ENCODE data around the gene BRD9. TPM values are rescaled to one million over a fixed set of nuclear protein-coding genes. Genes with fewer than 3 reads are reported as not detected.
"Not testable (repeated sequence)": the region's sequence is repeated elsewhere in the genome, so short reads cannot be mapped to it uniquely, and the experiment has no call there.

Gene BRD9
- 37.7 TPM for total RNA-seq
- long read RNA-seq, transcript BRD9-202 (16 exons, 2,156 nt): major isoform, 11 of 43 reads
- long read RNA-seq, partial matches to known transcripts: 16 of 43 reads
- long read RNA-seq, other reads (novel, unspliced or antisense): 15 of 43 reads

GRCh38 chr5:892394-893136 lies at the start of gene BRD9, which contains the start of gene TRIP13:
TSS of gene BRD9 (minus strand) at chr5:892801. CDS start at chr5:892657, 144 bp downstream.
TSS of gene TRIP13 (plus strand) at chr5:892884. CDS start at chr5:892999, 115 bp downstream.
- intact Hi-C loops (cut with DNase I): no loop called here
- Histone ChIP-seq H3K4me3 (peak within 1 kb of the TSS; percentile 85), H3K27me3 (ENCODE audit: low read depth) (no peaks in the 10 kb centered on the region), H3K27ac (peak within 1 kb of the TSS; percentile 93), H3K4me1 (peaks cover 24% of the 10 kb centered on the region), H3K36me3 (peaks cover 39% of the 10 kb centered on the region), H3K9me3 (no peaks in the 10 kb centered on the region)
- TF ChIP-seq, protein P1, sequence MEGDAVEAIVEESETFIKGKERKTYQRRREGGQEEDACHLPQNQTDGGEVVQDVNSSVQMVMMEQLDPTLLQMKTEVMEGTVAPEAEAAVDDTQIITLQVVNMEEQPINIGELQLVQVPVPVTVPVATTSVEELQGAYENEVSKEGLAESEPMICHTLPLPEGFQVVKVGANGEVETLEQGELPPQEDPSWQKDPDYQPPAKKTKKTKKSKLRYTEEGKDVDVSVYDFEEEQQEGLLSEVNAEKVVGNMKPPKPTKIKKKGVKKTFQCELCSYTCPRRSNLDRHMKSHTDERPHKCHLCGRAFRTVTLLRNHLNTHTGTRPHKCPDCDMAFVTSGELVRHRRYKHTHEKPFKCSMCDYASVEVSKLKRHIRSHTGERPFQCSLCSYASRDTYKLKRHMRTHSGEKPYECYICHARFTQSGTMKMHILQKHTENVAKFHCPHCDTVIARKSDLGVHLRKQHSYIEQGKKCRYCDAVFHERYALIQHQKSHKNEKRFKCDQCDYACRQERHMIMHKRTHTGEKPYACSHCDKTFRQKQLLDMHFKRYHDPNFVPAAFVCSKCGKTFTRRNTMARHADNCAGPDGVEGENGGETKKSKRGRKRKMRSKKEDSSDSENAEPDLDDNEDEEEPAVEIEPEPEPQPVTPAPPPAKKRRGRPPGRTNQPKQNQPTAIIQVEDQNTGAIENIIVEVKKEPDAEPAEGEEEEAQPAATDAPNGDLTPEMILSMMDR (IDR thresholded peaks at IDR 0.05): peak; percentile 13
- ATAC-seq (peak; percentile 96 to 98), DNase-seq (peak; percentile 88)

DNA sequence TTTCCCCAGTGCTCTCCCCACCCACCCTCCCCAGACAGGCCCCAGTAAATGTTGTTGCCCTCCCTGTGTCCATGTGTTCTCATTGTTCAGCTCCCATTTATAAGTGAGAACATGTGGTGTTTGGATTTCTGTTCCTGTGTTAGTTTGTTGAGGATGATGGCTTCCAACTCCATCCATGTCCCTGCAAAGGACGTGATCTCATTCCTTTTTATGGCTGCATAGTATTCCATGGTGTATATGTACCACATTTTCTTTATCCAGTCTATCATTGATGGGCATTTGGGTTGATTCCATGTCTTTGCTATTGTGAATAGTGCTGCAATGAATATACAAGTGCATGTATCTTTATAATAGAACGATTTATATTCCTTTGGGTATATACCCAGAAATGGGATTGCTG lies 48.1 kb upstream of the BRD9 start:
- intact Hi-C loops (cut with DNase I); H3K9me3 ChIP-seq; H3K4me3 ChIP-seq; H3K27ac ChIP-seq; H3K27me3 ChIP-seq (ENCODE audit: low read depth); H3K36me3 ChIP-seq; DNase-seq; ATAC-seq: not testable (repeated sequence)
- H3K4me1 ChIP-seq: peaks cover 12% of the 10 kb centered on the region

DNA sequence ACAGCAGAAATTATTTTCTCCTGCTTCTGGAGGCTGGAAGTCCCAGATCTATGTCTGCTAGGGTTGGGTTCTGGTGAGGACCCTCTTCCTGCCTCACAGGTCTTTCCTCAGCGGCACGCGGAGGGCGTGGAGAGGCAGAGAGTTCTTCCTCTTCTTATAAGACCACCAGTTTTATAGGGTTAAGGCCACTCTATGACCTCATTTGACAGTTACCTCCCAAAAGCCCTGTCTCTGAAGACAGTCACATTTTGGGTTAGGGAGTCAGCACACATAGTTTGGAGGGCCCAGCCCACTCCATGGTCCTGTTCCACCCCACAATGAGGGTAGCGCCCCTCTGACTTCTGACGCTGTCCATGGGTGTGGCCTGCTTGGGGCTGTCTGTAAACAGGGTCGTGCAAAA lies 46.8 kb upstream of the BRD9 start:
- intact Hi-C loops (cut with DNase I): no loop called here
- ATAC-seq (no peak), DNase-seq (no peak)
- TF ChIP-seq, protein P1 (IDR thresholded peaks at IDR 0.05): no peak
- Histone ChIP-seq H3K27me3 (ENCODE audit: low read depth) (no peaks in the 10 kb centered on the region), H3K36me3 (no peaks in the 10 kb centered on the region), H3K27ac (no peak overlapping the region), H3K4me1 (peaks cover 8% of the 10 kb centered on the region), H3K9me3 (no peaks in the 10 kb centered on the region), H3K4me3 (no peak overlapping the region)

- no peaks in the 10 kb centered on the region for H3K9me3 ChIP-seq
- H3K4me3 ChIP-seq: no peak overlapping the region
- ATAC-seq (no peak), DNase-seq (no peak)
- intact Hi-C loops (cut with DNase I): no loop called here
- no peak overlapping the region for H3K27ac ChIP-seq
- no peaks in the 10 kb centered on the region for H3K27me3 ChIP-seq (ENCODE audit: low read depth)
- TF ChIP-seq, protein P1 (IDR thresholded peaks at IDR 0.05): no peak
- no peaks in the 10 kb centered on the region for H3K4me1 ChIP-seq
- no peaks in the 10 kb centered on the region for H3K36me3 ChIP-seq
Observed at GRCh38 chr5:937151-937924, 44.7 kb upstream of the BRD9 start.

GRCh38 chr5:936149-937144 lies 43.8 kb upstream of the BRD9 start:
- H3K36me3 ChIP-seq: no peaks in the 10 kb centered on the region
- no peak overlapping the region for H3K27ac ChIP-seq
- no peaks in the 10 kb centered on the region for H3K9me3 ChIP-seq
- no peak overlapping the region for H3K4me3 ChIP-seq
- no peaks in the 10 kb centered on the region for H3K4me1 ChIP-seq
- no peak for ATAC-seq
- TF ChIP-seq, protein P1 (IDR thresholded peaks at IDR 0.05): no peak
- no peaks in the 10 kb centered on the region for H3K27me3 ChIP-seq (ENCODE audit: low read depth)
- intact Hi-C loops (cut with DNase I): no loop called here
- DNase-seq: no peak

Data from lower lobe of right lung (tissue), 2 donors.